Fibroblast of villous mesenchyme (primary cell): ENCODE measurements around the gene STAM. TPM values are rescaled to one million over a fixed set of nuclear protein-coding genes. Genes with fewer than 3 reads are reported as not detected.

Source experiments
- DNase-seq: peaks from one replicate; pipeline ENCODE4 v3.0.0-alpha.2; 2010; ENCODE audit warnings: low read depth
- H3K4me3 ChIP-seq: 2 replicates; pipeline ENCODE4 v1.5.1; 2011; ENCODE audit warnings: low read depth, mild to moderate bottlenecking, low read length
- total RNA-seq: library from RNA; depleted of rRNA; stranded (reverse); fragments of >200 nt; gene quantifications from 2 replicates; pipeline ENCODE4 v1.2.3, GENCODE V29; 2012
- TF ChIP-seq, protein P1 (sequence below): IDR thresholded peaks from 2 replicates; pipeline ENCODE4 v1.5.1; 2012; ENCODE audit warnings: low read depth, mild to moderate bottlenecking, low read length; ENCODE audit not compliant: insufficient read depth

STAM gene
- total RNA-seq, 1 donor = 46.6 TPM

DNA sequence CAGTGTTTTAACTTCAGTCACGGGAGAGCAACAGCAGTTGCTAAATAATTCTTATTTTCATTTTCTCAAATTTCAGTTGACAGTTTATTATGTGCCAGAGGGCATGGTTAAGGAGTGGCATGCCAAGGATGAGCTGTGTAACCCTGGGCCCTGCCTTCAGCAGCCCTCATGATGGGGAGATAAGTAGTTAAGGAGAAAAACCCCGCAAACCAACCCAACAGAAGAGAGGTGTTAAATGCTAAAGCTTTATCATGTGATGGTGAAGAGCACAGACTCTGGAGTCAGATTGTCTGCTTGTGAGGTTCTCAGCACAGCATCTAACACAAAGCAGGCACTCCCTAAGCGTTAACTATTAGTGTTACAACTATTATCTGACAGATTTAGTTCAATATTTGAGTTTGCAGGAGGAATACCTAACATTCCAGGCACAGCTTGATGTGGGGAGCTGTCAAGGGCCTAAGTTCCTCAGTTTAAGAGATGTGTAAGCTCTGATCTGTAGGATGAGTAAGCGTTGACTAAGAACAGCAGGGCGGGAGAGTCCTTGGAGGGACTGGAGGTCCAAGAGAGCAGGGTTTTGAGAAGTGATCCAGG lies 29.6 kb downstream of the STAM start:
- TF ChIP-seq, protein P1, sequence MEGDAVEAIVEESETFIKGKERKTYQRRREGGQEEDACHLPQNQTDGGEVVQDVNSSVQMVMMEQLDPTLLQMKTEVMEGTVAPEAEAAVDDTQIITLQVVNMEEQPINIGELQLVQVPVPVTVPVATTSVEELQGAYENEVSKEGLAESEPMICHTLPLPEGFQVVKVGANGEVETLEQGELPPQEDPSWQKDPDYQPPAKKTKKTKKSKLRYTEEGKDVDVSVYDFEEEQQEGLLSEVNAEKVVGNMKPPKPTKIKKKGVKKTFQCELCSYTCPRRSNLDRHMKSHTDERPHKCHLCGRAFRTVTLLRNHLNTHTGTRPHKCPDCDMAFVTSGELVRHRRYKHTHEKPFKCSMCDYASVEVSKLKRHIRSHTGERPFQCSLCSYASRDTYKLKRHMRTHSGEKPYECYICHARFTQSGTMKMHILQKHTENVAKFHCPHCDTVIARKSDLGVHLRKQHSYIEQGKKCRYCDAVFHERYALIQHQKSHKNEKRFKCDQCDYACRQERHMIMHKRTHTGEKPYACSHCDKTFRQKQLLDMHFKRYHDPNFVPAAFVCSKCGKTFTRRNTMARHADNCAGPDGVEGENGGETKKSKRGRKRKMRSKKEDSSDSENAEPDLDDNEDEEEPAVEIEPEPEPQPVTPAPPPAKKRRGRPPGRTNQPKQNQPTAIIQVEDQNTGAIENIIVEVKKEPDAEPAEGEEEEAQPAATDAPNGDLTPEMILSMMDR = no peak
- H3K4me3 ChIP-seq = no peak overlapping the region
- DNase-seq = peak; percentile 95

- H3K4me3 ChIP-seq = no peak overlapping the region
- DNase-seq = no peak
- TF ChIP-seq, protein P1 = no peak
Measured at GRCh38 chr10:17674566-17674965, 30.6 kb downstream of the STAM start.

- no peak for DNase-seq
- no peak overlapping the region for H3K4me3 ChIP-seq
- TF ChIP-seq, protein P1 = no peak
Measured at GRCh38 chr10:17675638-17676037, 31.7 kb downstream of the STAM start.

DNA sequence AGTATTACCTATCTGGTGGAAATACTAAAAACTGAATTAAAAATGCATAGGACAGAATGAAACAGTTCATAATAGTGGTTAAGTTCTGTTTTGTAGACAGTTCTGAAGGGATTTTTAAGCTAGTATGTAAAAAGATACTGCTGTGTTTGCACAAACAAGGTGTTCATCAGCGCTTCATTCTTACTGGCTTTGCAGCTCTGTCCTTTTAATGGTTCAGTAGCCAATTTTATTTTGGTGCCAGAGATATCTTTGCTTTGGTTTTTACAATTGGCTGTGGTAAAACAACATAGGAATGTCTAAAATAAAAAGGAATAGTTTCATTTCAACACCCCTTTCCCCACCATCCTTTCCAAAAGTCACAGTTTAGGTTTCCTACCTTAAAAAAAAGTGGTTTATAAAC lies 33.0 kb downstream of the STAM start:
- TF ChIP-seq, protein P1 = no peak
- no peak for DNase-seq
- H3K4me3 ChIP-seq = no peak overlapping the region

DNA sequence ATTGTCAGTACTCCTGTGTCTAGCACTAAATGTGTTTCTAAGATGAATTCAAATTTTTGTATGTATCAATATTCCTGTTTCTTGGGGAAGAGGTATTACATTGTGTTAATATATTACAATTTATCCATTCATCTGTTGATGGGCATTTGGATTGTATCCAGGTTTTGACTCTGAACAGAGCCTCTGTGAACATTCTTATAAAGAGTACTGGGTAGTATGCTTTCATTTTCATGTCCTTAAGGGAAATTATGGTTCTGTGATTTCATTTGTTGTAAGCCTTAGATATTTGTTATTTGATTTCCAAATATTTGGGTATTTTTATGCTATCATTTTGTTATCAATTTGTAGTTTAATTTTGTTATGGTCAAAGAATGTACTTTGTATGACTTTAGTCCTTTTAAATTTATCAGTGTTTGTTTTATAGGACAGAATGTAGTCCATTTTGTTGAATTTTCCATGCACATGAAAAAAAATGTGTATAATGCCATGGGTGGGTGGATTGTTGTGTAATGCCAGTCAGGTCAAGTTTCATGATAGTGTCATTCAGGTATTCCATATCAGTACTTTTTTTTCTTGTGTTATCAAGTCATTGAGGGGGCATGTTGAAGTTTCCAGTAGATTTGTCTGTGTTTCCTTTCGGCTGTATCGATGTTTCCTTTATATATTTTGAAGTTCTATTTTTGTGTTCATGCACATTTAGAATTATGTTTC lies 38.4 kb downstream of the STAM start:
- TF ChIP-seq, protein P1 = no peak
- H3K4me3 ChIP-seq = no peak overlapping the region
- no peak for DNase-seq

GRCh38 chr10:17683541-17683940 lies 39.6 kb downstream of the STAM start:
- H3K4me3 ChIP-seq = no peak overlapping the region
- TF ChIP-seq, protein P1 = no peak
- no peak for DNase-seq
